Esophagus (tissue), 2 donors: Measurements from ENCODE around the gene SYAP1. TPM values are rescaled to one million over a fixed set of nuclear protein-coding genes. Genes with fewer than 3 reads are reported as not detected.
"Not testable (repeated sequence)": the region's sequence is repeated elsewhere in the genome, so short reads cannot be mapped to it uniquely, and the experiment has no call there.

Source experiments
- H3K27ac ChIP-seq, 2 donors: one replicate each; pipeline ENCODE4 v1.5.1; 2013; ENCODE audit warnings: low read depth in 2 of 2, mild to moderate bottlenecking in 2 of 2, inconsistent platforms in 1 of 2, low read length in 1 of 2, moderate library complexity in 1 of 2
- H3K27me3 ChIP-seq, 2 donors: one replicate each; pipeline ENCODE4 v1.6.1; 2013; ENCODE audit warnings: low read length in 2 of 2, control low read depth in 1 of 2, mild to moderate bottlenecking in 1 of 2; ENCODE audit not compliant: insufficient read depth in 2 of 2, control insufficient read depth in 1 of 2
- H3K36me3 ChIP-seq, 2 donors: one replicate each; pipeline ENCODE4 v1.6.1; 2013; ENCODE audit warnings: low read length in 1 of 2; ENCODE audit not compliant: control insufficient read depth in 2 of 2, insufficient read depth in 2 of 2
- H3K4me1 ChIP-seq, 2 donors: one replicate each; pipeline ENCODE4 v1.6.1; 2013; ENCODE audit warnings: low read length in 1 of 2; ENCODE audit not compliant: control insufficient read depth in 2 of 2, insufficient read depth in 2 of 2
- H3K4me3 ChIP-seq, 2 donors: one replicate each; pipeline ENCODE4 v1.5.1; 2013; ENCODE audit warnings: low read length in 2 of 2, mild to moderate bottlenecking in 2 of 2, low read depth in 1 of 2, moderate library complexity in 1 of 2
- H3K9me3 ChIP-seq, 2 donors: one replicate each; pipeline ENCODE4 v1.6.1; 2013; ENCODE audit warnings: mild to moderate bottlenecking in 2 of 2, low read depth in 1 of 2, low read length in 1 of 2, moderate library complexity in 1 of 2; ENCODE audit not compliant: control insufficient read depth in 2 of 2, insufficient read depth in 1 of 2
- WGBS, 2 donors: extraction: QIAGEN DNeasy Blood & Tissue Kit; methylation state at CpG; one replicate each; pipeline ENCODE4 v1.1.7; 2013; 5-methylcytosine and 5-hydroxymethylcytosine counted together
- polyA plus RNA-seq, 2 donors: library from polyadenylated mRNA; stranded (reverse); fragments of 200-250 nt; gene quantifications; one replicate each; pipeline ENCODE4 v1.2.3, GENCODE V29; 2013
- donor health status: healthy with polysubstance abuse.
- donor health status: Bipolar disorder and iron deficiency.

The SYAP1 gene
- polyA plus RNA-seq, 2 donors = 11.0 to 15.3 TPM

DNA sequence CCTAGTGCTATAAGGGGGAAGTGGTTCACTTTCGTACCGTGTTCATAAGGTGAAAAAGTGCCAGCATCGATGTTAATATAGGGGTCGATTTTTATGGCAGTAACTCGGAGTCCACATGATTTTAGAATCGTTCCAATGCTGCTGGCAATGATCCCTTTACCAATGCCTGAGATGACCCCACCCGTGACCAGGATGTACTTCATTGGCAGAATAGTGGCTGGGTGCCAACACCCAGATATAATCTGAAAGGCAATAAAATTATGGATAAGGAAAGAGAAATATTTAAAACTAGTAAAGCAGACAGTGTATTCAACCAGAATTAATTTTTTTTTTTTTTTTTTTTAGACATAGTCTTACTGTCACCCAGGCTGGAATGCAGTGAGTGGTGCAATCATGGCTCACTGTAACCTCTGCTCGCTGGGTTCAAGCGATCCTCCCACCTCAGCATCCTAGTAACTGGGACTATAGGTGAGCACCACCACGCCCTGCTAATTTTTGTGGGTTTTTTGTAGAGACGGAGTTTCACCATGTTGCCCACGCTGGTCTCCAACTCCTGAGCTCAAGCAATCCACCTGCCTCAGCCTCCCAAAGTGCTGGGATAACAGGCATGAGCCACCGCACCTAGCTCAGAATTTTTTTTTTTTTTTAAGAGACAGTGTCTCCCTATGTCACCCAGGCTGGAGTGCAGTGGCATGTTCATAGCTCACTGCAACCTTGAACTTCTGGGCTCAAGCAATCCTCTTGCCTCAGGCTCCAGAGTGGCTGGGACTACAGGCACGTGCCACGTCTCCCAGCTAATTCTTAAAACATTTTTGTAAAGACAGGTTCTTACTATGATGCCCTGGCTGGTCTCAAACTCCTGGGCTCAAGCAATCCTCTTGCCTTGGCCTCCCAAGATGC is 16.5 kb upstream of the SYAP1 start:
- Histone ChIP-seq H3K36me3 (no peaks in the 10 kb centered on the region), H3K4me3 (no peak overlapping the region), H3K9me3 (no peaks in the 10 kb centered on the region), H3K27ac (no peak overlapping the region), H3K4me1 (no peaks in the 10 kb centered on the region), H3K27me3 (no peaks in the 10 kb centered on the region)
- WGBS, 2 donors = 86 to 87% methylated on average over 15 of the region's 15 CpGs

DNA sequence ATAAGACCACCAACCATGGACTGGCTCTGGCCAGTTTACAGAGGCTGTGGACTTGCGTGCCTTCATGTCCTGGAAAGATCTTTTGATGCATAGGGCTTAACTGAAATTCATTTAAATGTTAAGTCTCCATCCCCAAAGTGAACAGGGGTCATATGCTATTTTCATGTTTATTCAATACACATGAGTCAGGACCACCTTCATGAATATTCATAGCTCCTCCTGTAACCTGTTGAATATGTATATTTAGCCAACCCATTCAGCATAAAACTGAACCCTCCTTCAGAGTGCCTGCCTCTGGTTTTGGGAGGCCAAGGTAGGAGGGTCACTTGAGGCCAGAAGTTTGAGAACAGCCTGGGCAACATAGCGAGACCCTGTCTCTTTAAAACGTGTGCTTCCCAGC is 14.0 kb upstream of the SYAP1 start:
- Histone ChIP-seq H3K4me3 (no peak overlapping the region), H3K36me3 (no peaks in the 10 kb centered on the region), H3K27me3 (no peaks in the 10 kb centered on the region), H3K9me3 (no peaks in the 10 kb centered on the region), H3K27ac (no peak overlapping the region), H3K4me1 (no peaks in the 10 kb centered on the region)
- 91 to 92% methylated on average over 3 of the region's 3 CpGs for WGBS, 2 donors

DNA sequence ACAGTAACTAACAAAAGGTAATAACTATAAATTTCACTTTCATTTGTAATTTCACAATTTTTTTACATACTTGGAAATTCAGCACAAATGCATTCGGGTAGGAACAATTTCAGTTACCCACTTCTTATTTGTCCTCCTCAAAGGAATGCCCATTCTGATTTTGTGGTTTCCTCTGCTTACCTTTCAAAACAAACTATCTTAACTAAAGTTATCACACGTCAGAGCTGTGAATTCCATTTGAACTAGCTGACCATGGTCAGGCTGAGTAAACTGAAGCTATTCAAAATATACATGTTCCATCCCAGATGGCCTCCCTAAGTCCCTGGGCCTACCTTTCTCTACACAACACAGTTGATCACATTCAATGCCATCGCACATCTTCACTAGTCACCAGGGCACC is 11.4 kb upstream of the SYAP1 start:
- H3K9me3 ChIP-seq = no peaks in the 10 kb centered on the region
- no peaks in the 10 kb centered on the region for H3K36me3 ChIP-seq
- H3K27ac ChIP-seq = no peak overlapping the region
- H3K27me3 ChIP-seq = no peaks in the 10 kb centered on the region
- WGBS, 2 donors = 82 to 90% methylated on average over 3 of the region's 3 CpGs
- no peak overlapping the region for H3K4me3 ChIP-seq
- no peaks in the 10 kb centered on the region for H3K4me1 ChIP-seq

DNA sequence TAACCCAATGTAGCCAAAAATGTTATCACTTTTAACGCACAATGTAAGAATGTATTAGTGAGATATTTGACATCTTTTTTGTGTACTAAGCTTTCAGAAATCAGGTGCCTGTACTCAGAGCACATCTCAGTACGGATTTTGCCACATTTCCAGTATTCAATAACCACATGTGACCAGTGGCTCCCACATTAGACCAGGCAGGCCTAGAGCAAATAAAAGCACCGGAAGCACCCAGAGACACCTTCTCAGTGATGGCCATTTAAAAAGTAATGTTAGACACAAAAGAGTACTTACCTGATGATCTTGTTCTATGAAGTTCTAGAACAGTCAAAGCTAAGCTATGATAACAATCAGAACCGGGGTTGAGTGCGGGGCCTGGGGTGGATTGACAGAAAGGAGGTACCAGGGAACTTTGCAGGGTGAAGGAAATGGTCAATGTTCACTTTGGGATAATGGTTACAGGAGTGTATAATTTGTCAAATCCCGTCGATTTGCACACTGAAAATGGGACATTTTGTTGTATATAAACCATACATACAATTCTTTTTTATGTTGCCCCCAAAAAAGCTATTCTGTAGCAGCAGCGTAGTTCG is 8.1 kb upstream of the SYAP1 start:
- Histone ChIP-seq H3K4me3 (peak overlapping the region; percentile 48 to 79), H3K36me3 (no peaks in the 10 kb centered on the region), H3K27me3 (no peaks in the 10 kb centered on the region), H3K4me1 (no peaks in the 10 kb centered on the region), H3K9me3 (no peaks in the 10 kb centered on the region), H3K27ac (peak overlapping the region; percentile 70 to 81)
- 24 to 48% methylated on average over 9 of the region's 9 CpGs for WGBS, 2 donors

DNA sequence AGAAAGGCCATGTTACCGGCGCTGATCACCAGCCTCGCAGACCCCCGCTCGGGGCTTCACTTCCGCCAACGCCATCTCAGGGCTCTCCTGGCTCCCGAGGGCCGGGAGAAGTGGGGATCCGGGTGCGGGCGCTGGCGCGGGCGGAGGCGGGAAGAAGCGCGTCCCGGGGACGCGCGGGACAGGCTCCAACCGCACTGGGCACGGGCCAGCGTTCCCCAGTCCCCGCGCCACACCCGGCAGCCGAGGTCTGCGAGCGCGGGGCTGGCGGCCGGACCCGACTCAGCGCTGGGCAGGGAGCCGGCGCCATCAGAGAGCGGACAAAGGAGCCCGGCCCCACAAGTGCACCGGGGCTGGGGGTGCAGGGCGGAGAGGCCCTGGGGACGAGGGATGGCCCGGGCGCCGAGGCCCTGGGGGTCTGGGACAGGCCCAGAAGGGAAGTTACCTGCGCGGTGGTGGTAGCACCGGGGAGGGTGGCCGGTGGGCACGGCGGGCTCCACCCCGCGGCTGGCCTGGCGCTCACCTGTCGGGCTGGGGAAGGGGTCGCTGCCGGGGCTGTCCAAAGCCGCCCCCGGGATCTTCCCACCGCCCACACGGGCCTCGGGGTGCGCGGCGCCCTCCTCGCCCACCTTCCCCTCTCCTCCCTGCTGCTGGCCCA is 7.4 kb upstream of the SYAP1 start:
- no peaks in the 10 kb centered on the region for H3K36me3 ChIP-seq
- no peaks in the 10 kb centered on the region for H3K27me3 ChIP-seq
- no peaks in the 10 kb centered on the region for H3K9me3 ChIP-seq
- 0 to 2% methylated on average over 42 to 66 of the region's 67 CpGs for WGBS, 2 donors
- H3K27ac ChIP-seq = peak overlapping the region; percentile 70 to 81
- H3K4me1 ChIP-seq = no peaks in the 10 kb centered on the region
- peak overlapping the region; percentile 48 to 79 for H3K4me3 ChIP-seq

DNA sequence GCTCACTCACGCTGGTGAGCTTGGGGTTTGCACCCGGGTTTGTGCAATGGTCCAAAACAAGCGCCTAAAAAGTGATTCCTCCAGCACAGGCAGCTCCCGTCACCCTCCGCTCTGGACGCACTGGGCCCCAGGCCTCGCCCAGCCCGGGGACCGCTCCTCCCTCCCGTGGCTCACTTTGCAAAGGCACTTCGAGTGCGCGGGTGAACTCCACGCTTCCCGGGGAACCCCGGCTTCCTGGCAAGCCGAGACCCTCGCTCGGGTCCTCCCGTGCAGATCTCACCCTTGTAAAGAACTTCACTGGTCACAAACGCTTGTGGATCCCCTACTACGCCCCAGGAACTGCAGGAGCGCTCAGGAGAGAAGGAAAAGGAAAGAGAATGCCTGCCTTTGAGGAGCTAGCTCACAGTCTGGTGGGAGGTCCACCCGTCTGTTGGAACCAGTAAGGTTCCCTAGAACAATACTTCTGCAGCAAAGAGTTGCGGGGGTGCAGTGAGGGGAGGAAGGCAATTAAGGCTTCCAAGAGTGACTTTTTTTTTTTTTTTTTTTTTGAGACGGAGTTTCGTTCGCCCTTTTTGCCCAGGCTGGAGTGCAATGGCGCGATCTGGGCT is 6.8 kb upstream of the SYAP1 start, which contains the start of gene CTPS2:
Gene CTPS2 (minus strand): TSS at position 122 of the 608 bp plus-strand sequence. CDS start 9,767 bp downstream, outside the sequence.
- H3K27ac ChIP-seq = peak within 1 kb of the TSS; percentile 70 to 81
- 5 to 11% methylated on average over 29 to 30 of the region's 30 CpGs for WGBS, 2 donors
- no peaks in the 10 kb centered on the region for H3K4me1 ChIP-seq
- H3K4me3 ChIP-seq = peak within 1 kb of the TSS; percentile 48 to 79
- H3K9me3 ChIP-seq = no peaks in the 10 kb centered on the region
- no peaks in the 10 kb centered on the region for H3K36me3 ChIP-seq
- H3K27me3 ChIP-seq = no peaks in the 10 kb centered on the region

DNA sequence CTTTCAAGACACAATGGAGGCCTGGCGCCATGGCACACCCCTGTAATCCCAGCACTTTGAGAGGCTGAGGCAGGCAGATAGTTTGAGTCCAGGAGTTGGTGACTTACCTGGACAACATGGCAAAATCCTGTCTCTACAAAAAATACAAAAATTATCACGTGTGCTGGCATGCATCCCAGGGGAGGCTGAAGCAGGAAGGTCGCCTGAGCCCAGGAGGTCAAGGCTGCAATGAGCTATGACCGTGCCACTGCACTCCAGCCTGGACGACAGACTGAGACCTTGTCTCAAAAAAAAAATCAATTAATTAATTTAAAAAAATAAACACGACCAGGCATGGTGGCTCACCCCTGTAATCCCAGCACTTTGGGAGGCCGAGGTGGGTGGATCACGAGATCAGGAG is 4.9 kb upstream of the SYAP1 start:
- Histone ChIP-seq H3K4me1 (no peaks in the 10 kb centered on the region), H3K4me3 (no peak overlapping the region), H3K27ac (no peak overlapping the region), H3K27me3 (no peaks in the 10 kb centered on the region), H3K36me3 (no peaks in the 10 kb centered on the region), H3K9me3 (no peaks in the 10 kb centered on the region)
- 85 to 87% methylated on average over 8 of the region's 8 CpGs for WGBS, 2 donors

DNA sequence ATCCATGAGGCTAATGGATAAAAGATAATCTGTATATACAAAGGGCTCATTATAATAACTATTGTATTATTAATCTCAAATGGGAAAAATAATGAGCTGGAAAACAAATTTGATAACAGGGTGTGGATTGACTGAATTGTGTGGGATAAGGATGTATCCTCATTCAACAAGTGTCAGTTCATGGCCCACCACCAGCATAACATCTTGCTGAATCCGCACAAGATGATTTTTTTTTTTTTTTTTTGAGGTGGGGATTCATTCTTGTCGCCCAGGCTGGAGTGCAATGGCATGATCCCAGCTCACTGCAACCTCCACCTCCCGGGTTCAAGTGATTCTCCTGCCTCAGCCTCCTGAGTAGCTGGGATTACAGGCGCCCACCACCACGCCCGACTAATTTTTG is 3.8 kb upstream of the SYAP1 start:
- not testable (repeated sequence) for H3K4me3 ChIP-seq, H3K27me3 ChIP-seq, H3K36me3 ChIP-seq, H3K4me1 ChIP-seq, H3K27ac ChIP-seq, H3K9me3 ChIP-seq
- WGBS, 2 donors = 85 to 90% methylated on average over 2 of the region's 6 CpGs

DNA sequence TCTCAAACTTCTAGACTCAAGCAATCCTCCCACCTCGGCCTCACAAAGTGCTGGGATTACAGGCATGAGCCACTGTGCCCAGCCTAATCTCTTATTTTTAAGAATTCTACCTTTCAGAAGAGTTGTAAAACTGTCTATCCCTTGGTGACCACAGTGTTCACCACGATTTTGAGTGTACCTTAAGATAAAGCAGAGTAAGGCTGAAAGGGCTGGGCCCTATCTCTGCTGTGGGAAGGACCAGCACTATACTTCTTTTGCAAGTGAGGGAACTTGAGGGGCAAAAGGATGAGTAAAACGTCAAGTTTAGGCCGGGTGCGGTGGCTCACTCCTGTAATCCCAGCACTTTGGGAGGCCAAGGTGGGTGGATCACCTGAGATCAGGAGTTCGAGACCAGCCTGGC is 3.0 kb upstream of the SYAP1 start:
- H3K27me3 ChIP-seq, H3K36me3 ChIP-seq, H3K4me1 ChIP-seq, H3K9me3 ChIP-seq, H3K4me3 ChIP-seq, H3K27ac ChIP-seq: not testable (repeated sequence)
- WGBS, 2 donors = 88 to 90% methylated on average over 6 of the region's 6 CpGs
